Measurements from ENCODE around the gene RGSL1. TPM values are rescaled to one million over a fixed set of nuclear protein-coding genes. Genes with fewer than 3 reads are reported as not detected.

Gene RGSL1
- total and polyA plus RNA-seq, 2 of the 8 experiments (the other 6 are each of a cell fraction or from before 2014, with no cell fraction given) = not detected

DNA sequence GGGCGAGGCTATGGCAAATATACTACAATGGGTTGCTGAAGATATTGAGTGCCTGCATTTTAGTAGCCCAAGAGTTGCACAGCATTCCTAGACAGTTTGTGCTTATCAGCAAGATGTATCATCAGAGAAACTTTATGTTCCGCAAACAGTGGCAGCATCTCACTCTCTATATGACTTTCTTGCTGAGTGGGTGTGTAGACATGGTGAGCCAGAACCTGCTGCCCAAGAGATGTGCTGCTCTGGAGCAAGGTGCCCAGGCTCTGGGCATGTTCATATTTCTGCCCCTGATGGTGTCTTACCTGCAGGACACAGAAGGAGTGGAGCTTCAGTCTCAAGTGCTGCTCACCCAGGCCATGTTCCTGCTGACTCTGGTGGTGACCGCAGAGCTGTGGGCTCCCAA, 8.2 kb upstream of the RGSL1 start (continued):
- TF ChIP-seq, protein P1, sequence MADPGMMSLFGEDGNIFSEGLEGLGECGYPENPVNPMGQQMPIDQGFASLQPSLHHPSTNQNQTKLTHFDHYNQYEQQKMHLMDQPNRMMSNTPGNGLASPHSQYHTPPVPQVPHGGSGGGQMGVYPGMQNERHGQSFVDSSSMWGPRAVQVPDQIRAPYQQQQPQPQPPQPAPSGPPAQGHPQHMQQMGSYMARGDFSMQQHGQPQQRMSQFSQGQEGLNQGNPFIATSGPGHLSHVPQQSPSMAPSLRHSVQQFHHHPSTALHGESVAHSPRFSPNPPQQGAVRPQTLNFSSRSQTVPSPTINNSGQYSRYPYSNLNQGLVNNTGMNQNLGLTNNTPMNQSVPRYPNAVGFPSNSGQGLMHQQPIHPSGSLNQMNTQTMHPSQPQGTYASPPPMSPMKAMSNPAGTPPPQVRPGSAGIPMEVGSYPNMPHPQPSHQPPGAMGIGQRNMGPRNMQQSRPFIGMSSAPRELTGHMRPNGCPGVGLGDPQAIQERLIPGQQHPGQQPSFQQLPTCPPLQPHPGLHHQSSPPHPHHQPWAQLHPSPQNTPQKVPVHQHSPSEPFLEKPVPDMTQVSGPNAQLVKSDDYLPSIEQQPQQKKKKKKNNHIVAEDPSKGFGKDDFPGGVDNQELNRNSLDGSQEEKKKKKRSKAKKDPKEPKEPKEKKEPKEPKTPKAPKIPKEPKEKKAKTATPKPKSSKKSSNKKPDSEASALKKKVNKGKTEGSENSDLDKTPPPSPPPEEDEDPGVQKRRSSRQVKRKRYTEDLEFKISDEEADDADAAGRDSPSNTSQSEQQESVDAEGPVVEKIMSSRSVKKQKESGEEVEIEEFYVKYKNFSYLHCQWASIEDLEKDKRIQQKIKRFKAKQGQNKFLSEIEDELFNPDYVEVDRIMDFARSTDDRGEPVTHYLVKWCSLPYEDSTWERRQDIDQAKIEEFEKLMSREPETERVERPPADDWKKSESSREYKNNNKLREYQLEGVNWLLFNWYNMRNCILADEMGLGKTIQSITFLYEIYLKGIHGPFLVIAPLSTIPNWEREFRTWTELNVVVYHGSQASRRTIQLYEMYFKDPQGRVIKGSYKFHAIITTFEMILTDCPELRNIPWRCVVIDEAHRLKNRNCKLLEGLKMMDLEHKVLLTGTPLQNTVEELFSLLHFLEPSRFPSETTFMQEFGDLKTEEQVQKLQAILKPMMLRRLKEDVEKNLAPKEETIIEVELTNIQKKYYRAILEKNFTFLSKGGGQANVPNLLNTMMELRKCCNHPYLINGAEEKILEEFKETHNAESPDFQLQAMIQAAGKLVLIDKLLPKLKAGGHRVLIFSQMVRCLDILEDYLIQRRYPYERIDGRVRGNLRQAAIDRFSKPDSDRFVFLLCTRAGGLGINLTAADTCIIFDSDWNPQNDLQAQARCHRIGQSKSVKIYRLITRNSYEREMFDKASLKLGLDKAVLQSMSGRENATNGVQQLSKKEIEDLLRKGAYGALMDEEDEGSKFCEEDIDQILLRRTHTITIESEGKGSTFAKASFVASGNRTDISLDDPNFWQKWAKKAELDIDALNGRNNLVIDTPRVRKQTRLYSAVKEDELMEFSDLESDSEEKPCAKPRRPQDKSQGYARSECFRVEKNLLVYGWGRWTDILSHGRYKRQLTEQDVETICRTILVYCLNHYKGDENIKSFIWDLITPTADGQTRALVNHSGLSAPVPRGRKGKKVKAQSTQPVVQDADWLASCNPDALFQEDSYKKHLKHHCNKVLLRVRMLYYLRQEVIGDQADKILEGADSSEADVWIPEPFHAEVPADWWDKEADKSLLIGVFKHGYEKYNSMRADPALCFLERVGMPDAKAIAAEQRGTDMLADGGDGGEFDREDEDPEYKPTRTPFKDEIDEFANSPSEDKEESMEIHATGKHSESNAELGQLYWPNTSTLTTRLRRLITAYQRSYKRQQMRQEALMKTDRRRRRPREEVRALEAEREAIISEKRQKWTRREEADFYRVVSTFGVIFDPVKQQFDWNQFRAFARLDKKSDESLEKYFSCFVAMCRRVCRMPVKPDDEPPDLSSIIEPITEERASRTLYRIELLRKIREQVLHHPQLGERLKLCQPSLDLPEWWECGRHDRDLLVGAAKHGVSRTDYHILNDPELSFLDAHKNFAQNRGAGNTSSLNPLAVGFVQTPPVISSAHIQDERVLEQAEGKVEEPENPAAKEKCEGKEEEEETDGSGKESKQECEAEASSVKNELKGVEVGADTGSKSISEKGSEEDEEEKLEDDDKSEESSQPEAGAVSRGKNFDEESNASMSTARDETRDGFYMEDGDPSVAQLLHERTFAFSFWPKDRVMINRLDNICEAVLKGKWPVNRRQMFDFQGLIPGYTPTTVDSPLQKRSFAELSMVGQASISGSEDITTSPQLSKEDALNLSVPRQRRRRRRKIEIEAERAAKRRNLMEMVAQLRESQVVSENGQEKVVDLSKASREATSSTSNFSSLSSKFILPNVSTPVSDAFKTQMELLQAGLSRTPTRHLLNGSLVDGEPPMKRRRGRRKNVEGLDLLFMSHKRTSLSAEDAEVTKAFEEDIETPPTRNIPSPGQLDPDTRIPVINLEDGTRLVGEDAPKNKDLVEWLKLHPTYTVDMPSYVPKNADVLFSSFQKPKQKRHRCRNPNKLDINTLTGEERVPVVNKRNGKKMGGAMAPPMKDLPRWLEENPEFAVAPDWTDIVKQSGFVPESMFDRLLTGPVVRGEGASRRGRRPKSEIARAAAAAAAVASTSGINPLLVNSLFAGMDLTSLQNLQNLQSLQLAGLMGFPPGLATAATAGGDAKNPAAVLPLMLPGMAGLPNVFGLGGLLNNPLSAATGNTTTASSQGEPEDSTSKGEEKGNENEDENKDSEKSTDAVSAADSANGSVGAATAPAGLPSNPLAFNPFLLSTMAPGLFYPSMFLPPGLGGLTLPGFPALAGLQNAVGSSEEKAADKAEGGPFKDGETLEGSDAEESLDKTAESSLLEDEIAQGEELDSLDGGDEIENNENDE (IDR thresholded peaks at IDR 0.05; ENCODE audit: insufficient replicate concordance, low read length) = no peak
- TF ChIP-seq RNF2 (IDR thresholded peaks at IDR 0.05; ENCODE audit: borderline replicate concordance, low read depth, low read length, missing control alignments, poor library complexity, severe bottlenecking) (no peak), TAF1 (IDR thresholded peaks at IDR 0.05; ENCODE audit: low read depth, low read length) (no peak), BCL11A (IDR thresholded peaks at IDR 0.05; ENCODE audit: low read depth in 2 of 2, low read length in 2 of 2) (no peak), JUN (IDR thresholded peaks at IDR 0.05; ENCODE audit: low read depth, low read length) (no peak)

Data from H1 (cell line).